H1 (cell line): ENCODE data around the gene HOXD10. TPM values are rescaled to one million over a fixed set of nuclear protein-coding genes. Genes with fewer than 3 reads are reported as not detected.

Source experiments
- CTCF ChIA-PET: fragments of 300-600 bp; sonication (Branson Sonifier 250); formaldehyde crosslinking; loops from one replicate; lab custom pipeline; 2021; ENCODE audit not compliant: partially characterized antibody; lab: Charles Lee
- POLR2A ChIA-PET: fragments of 300-600 bp; sonication (Branson Sonifier 250); formaldehyde crosslinking; loops from one replicate; lab custom pipeline; 2021; ENCODE audit warnings: inconsistent platforms; ENCODE audit not compliant: partially characterized antibody; lab: Charles Lee
- DNase-seq, 2 experiments: peaks; one replicate each; pipeline versions ENCODE4 v3.0.0 to v3.0.0-alpha.2; 2010 to 2022; ENCODE audit warnings: low spot score in 2 of 2, low read depth in 1 of 2, mixed read lengths in 1 of 2
- FAIRE-seq: peaks from 2 replicates; lab custom pipeline; 2011; peaks lifted over from hg19 to GRCh38; lab: Jason Lieb, UNC
- H2AFZ ChIP-seq: 2 replicates; pipeline ENCODE4 v1.8.1; 2012; ENCODE audit warnings: low read length, inconsistent platforms
- H2AK5ac ChIP-seq: 2 replicates; pipeline ENCODE4 v1.6.1; 2013; ENCODE audit warnings: low read depth, low read length
- H2BK120ac ChIP-seq: replicated peaks from 2 replicates; pipeline ENCODE3; 2013; ENCODE audit warnings: low read depth, low read length, inconsistent platforms
- H2BK12ac ChIP-seq: 2 replicates; pipeline ENCODE4 v1.6.1; 2013; ENCODE audit warnings: low read depth, low read length
- H2BK15ac ChIP-seq: 2 replicates; pipeline ENCODE4 v1.6.1; 2013; ENCODE audit warnings: low read length
- H2BK20ac ChIP-seq: 2 replicates; pipeline ENCODE4 v1.6.1; 2013; ENCODE audit warnings: low read length
- H2BK5ac ChIP-seq: 2 replicates; pipeline ENCODE4 v1.6.1; 2013; ENCODE audit warnings: low read depth, low read length
- H3K14ac ChIP-seq: 2 replicates; pipeline ENCODE4 v1.6.1; 2013; ENCODE audit warnings: inconsistent platforms; ENCODE audit not compliant: insufficient read length
- H3K18ac ChIP-seq: 2 replicates; pipeline ENCODE4 v1.6.1; 2013; ENCODE audit warnings: low read length; ENCODE audit errors: extremely low read depth
- H3K23ac ChIP-seq: 2 replicates; pipeline ENCODE4 v1.6.1; 2013; ENCODE audit warnings: inconsistent platforms; ENCODE audit not compliant: insufficient read length
- H3K23me2 ChIP-seq: 2 replicates; pipeline ENCODE4 v1.6.1; 2013; ENCODE audit warnings: low read depth, low read length
- H3K27ac ChIP-seq: 2 replicates; pipeline ENCODE4 v1.6.1; 2011; ENCODE audit warnings: low read depth, low read length, inconsistent platforms
- H3K27me3 ChIP-seq, 4 experiments: replicated peaks in 1 of 4; 1 replicate in 1 of 4; 2 replicates in 3 of 4; pipeline versions ENCODE4 v1.6.1 to v1.8.1; 2011 to 2013; ENCODE audit warnings: low read length in 3 of 4, mild to moderate bottlenecking in 3 of 4, inconsistent platforms in 2 of 4, mixed read lengths in 2 of 4, moderate library complexity in 1 of 4; ENCODE audit not compliant: control insufficient read depth in 3 of 4, insufficient read depth in 3 of 4; ENCODE audit errors: extremely low read depth in 1 of 4
- H3K36me3 ChIP-seq, 4 experiments: 2 replicates each; pipeline versions ENCODE4 v1.6.1 to v1.8.1; 2011 to 2013; ENCODE audit warnings: mild to moderate bottlenecking in 4 of 4, low read length in 3 of 4, moderate library complexity in 2 of 4, control low read depth in 1 of 4, inconsistent platforms in 1 of 4; ENCODE audit not compliant: insufficient read depth in 4 of 4, control insufficient read depth in 2 of 4
- H3K4ac ChIP-seq: replicated peaks from 2 replicates; pipeline ENCODE3; 2013; ENCODE audit warnings: low read length, low read depth, mixed read lengths, inconsistent platforms; ENCODE audit not compliant: insufficient read length
- H3K4me1 ChIP-seq, 4 experiments: replicated peaks in 1 of 4; 1 replicate in 1 of 4; 2 replicates in 3 of 4; pipeline versions ENCODE4 v1.6.1 to v1.8.1; 2011 to 2013; ENCODE audit warnings: low read length in 3 of 4, inconsistent platforms in 2 of 4, mixed read lengths in 1 of 4; ENCODE audit not compliant: insufficient read depth in 4 of 4, control insufficient read depth in 3 of 4
- H3K4me2 ChIP-seq, 2 experiments: 2 replicates each; pipeline versions ENCODE4 v1.6.1 to v1.8.1; 2011 to 2013; ENCODE audit warnings: low read depth in 2 of 2, low read length in 2 of 2, control low read depth in 1 of 2, inconsistent platforms in 1 of 2, mild to moderate bottlenecking in 1 of 2; ENCODE audit not compliant: insufficient read depth in 1 of 2
- H3K4me3 ChIP-seq, 4 experiments: fragments of 200-600, 300-600 bp in 1 of 4; sonication (generic), shearing (Covaris generic), sonication (Bioruptor Twin) in 1 of 4; 2 replicates each; pipeline versions ENCODE4 v1.5.1 to v1.8.1; 2011 to 2016; ENCODE audit warnings: low read length in 4 of 4, low read depth in 3 of 4, control low read depth in 2 of 4, inconsistent platforms in 2 of 4, mild to moderate bottlenecking in 2 of 4, mixed read lengths in 1 of 4, moderate library complexity in 1 of 4; ENCODE audit not compliant: insufficient read depth in 2 of 4; ENCODE audit errors: extremely low read depth in 1 of 4
- H3K56ac ChIP-seq: replicated peaks from 2 replicates; pipeline ENCODE3; 2013; ENCODE audit warnings: low read depth, mild to moderate bottlenecking, mixed read lengths, low read length, inconsistent platforms; ENCODE audit not compliant: insufficient read length
- H3K79me1 ChIP-seq: 2 replicates; pipeline ENCODE4 v1.6.1; 2013; ENCODE audit warnings: low read depth, low read length, control low read depth
- H3K79me2 ChIP-seq, 2 experiments: 2 replicates each; pipeline versions ENCODE4 v1.6.1 to v1.8.1; 2012 to 2013; ENCODE audit warnings: low read length in 2 of 2, mild to moderate bottlenecking in 2 of 2, inconsistent platforms in 1 of 2; ENCODE audit not compliant: insufficient read depth in 2 of 2, control insufficient read depth in 1 of 2
- H3K9ac ChIP-seq, 4 experiments: replicated peaks in 1 of 4; 1 replicate in 1 of 4; 2 replicates in 3 of 4; pipeline versions ENCODE4 v1.6.1 to v1.8.1; 2011 to 2013; ENCODE audit warnings: low read depth in 3 of 4, low read length in 3 of 4, control low read depth in 2 of 4, mild to moderate bottlenecking in 2 of 4, moderate library complexity in 2 of 4, inconsistent platforms in 1 of 4; ENCODE audit errors: extremely low read depth in 1 of 4
- H3K9me3 ChIP-seq, 2 experiments: 2 replicates each; pipeline versions ENCODE4 v1.6.1 to v1.8.1; 2012 to 2013; ENCODE audit warnings: mild to moderate bottlenecking in 2 of 2, moderate library complexity in 2 of 2, control low read depth in 1 of 2, inconsistent platforms in 1 of 2, low read depth in 1 of 2, low read length in 1 of 2, mixed read lengths in 1 of 2; ENCODE audit not compliant: insufficient read depth in 2 of 2
- H4K20me1 ChIP-seq, 2 experiments: replicated peaks in 1 of 2; 2 replicates each; pipeline versions ENCODE3 to v1.8.1; 2011 to 2013; ENCODE audit warnings: inconsistent platforms in 2 of 2, low read length in 2 of 2, mild to moderate bottlenecking in 1 of 2; ENCODE audit not compliant: insufficient read depth in 2 of 2, control insufficient read depth in 1 of 2
- H4K5ac ChIP-seq: 2 replicates; pipeline ENCODE4 v1.6.1; 2013; ENCODE audit warnings: low read length, low read depth, mixed read lengths, inconsistent platforms; ENCODE audit not compliant: insufficient read length
- H4K8ac ChIP-seq: 2 replicates; pipeline ENCODE4 v1.8.0; 2013; ENCODE audit warnings: mild to moderate bottlenecking, moderate library complexity, low read length, inconsistent platforms; ENCODE audit not compliant: insufficient read depth; ENCODE audit errors: extremely low read depth
- H4K91ac ChIP-seq: replicated peaks from 2 replicates; pipeline ENCODE3; 2013; ENCODE audit warnings: low read length, mixed read lengths, inconsistent platforms; ENCODE audit not compliant: insufficient read length
- KDM1A ChIP-seq: fragments of 200-600, 300-600 bp; sonication (generic); IDR thresholded peaks from 2 replicates; pipeline ENCODE4 v1.7.1; 2016; ENCODE audit warnings: mild to moderate bottlenecking, low read length, borderline replicate concordance
- SP4 ChIP-seq: IDR thresholded peaks from 2 replicates; pipeline ENCODE4 v1.6.1; 2012; ENCODE audit warnings: low read length, inconsistent platforms
- WGBS, 2 experiments: shearing (Covaris generic) in 1 of 2; methylation state at CpG; one replicate each; pipeline versions ENCODE4 v1.1.6 to v1.1.7; 2013 to 2015; ENCODE audit warnings: low lambda C conversion rate in 2 of 2, mixed read lengths in 2 of 2, inconsistent platforms in 1 of 2, low coverage in 1 of 2, missing lambda C conversion rate in 1 of 2; ENCODE audit not compliant: insufficient replicate concordance in 2 of 2, insufficient coverage in 1 of 2, insufficient read length in 1 of 2; ENCODE audit errors: extremely low coverage in 1 of 2, missing lambda C conversion rate in 1 of 2; 5-methylcytosine and 5-hydroxymethylcytosine counted together
- polyA plus RNA-seq, 7 experiments: library from polyadenylated mRNA; depleted of rRNA in 3 of 7; stranded (reverse) in 5 of 7; unstranded in 2 of 7; fragments of >200 nt in 5 of 7; fragments of 200-250 nt in 2 of 7; gene quantifications; 1 replicate in 5 of 7; 2 replicates in 1 of 7; 4 replicates in 1 of 7; pipeline versions ENCODE4 v1.2.1 to v1.2.3, GENCODE V29; 2011 to 2013; ENCODE audit warnings: missing spikeins in 2 of 7, mixed read lengths in 2 of 7
- total RNA-seq: library from RNA; stranded (reverse); fragmentation: NEBNext Ultra II Directional; extraction: Animal tissue kit (Norgen Biotek cat#: 25700); gene quantifications from 2 replicates; pipeline ENCODE4 v1.2.1, GENCODE V29; 2021

HOXD10 gene
- total and polyA plus RNA-seq, 2 of the 8 experiments (the other 6 are each of a cell fraction or from before 2014, with no cell fraction given), result not detected

DNA sequence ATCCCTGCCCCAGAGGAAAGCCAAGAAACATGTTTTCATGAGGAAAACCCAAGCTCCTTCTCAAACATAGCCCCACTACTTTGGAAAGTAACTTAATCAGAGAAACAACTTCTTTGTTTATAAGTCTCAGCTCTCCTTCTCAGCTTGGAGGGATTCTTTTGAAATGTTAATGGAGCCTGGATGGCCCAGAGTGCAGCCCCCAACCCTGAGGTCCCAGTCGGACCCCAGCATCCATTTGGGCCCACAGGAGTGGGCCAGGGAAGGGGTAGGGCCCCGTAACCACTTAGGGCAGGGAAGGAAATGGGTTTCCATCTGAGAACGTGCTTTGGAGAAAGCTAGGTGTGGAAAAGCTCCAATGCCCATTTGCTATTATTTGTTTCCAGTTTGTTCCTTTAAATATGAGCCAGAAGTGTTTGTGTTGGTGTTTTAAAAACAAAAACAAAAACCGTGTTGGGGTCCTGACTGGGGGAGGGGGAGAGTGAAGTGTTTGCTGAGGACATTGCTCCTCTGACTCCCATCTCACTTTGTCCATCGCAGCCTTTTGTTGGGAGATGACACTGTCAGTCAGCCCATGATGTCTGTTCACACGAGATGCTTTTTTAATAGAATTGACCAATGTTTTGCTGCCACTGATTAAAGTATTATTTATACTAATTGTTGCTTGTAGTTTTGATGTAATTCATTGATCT is 38.9 kb downstream of the HOXD10 start:
- Histone ChIP-seq H2BK5ac (no peak overlapping the region), H3K4me1 (peaks cover 0 to 12% (median 7%) of the 10 kb centered on the region in 4 experiments; a peak in 5 of 7 replicates), H4K20me1 (peaks cover 19 to 40% of the 10 kb centered on the region in 2 experiments), H3K9ac (no peak overlapping the region), H3K27ac (no peak overlapping the region), H3K18ac (no peak overlapping the region), H2BK15ac (no peak overlapping the region), H3K79me1 (no peaks in the 10 kb centered on the region), H4K91ac (no peak overlapping the region), H2AFZ (no peak overlapping the region), H3K4me3 (no peak overlapping the region), H3K23ac (no peak overlapping the region), H4K5ac (no peak overlapping the region), H3K23me2 (no peaks in the 10 kb centered on the region), H2BK20ac (no peak overlapping the region), H2AK5ac (no peak overlapping the region), H3K56ac (no peak overlapping the region), H2BK120ac (no peak overlapping the region), H3K79me2 (no peaks in the 10 kb centered on the region), H3K9me3 (no peaks in the 10 kb centered on the region), H3K14ac (no peak overlapping the region), H3K27me3 (peaks cover 98 to 100% (median 100%) of the 10 kb centered on the region in 4 experiments), H3K4me2 (no peak overlapping the region; a peak in 1 of 4 replicates), H3K4ac (no peak overlapping the region), H4K8ac (no peak overlapping the region), H2BK12ac (no peak overlapping the region), H3K36me3 (peaks cover 0 to 14% (median 0%) of the 10 kb centered on the region in 4 experiments; a peak in 1 of 8 replicates)
- FAIRE-seq (no peak), DNase-seq (no peak)
- POLR2A ChIA-PET, result interaction anchor here (1.4 to 1.9 kb wide), 3 partner anchors 25 to 67 kb away, joined by 3 to 4 read pairs (median 3); no protein-coding TSS in a partner anchor
- CTCF ChIA-PET, result interaction anchor here (0.5 to 2.3 kb wide), 18 partner anchors 7 to 399 kb away, joined by 3 to 15 read pairs (median 4); partner anchors contain the start of gene HOXD9
- 11% methylated on average over 6 of the region's 6 CpGs; no CpG with 5 or more reads in 1 of the 2 experiments for WGBS, 2 experiments
- 0 out of 2 replicates have a peak, but pooled peaks have one; percentile 20 for TF ChIP-seq KDM1A
- TF ChIP-seq SP4, result no peak
